Chondrocyte (in vitro differentiated cells): ENCODE measurements around the gene ZHX3. TPM values are rescaled to one million over a fixed set of nuclear protein-coding genes. Genes with fewer than 3 reads are reported as not detected.

Experiments used
- DNase-seq: peaks from one replicate; pipeline ENCODE4 v3.0.0; 2021; ENCODE audit warnings: mixed read lengths, low spot score
- H3K27ac Mint-ChIP-seq: one replicate; pipeline ENCODE4 v1.8.0; 2021; ENCODE audit warnings: mild to moderate bottlenecking, moderate library complexity, mixed read lengths; ENCODE audit not compliant: unreplicated experiment
- H3K27me3 Mint-ChIP-seq: 2 replicates; pipeline ENCODE4 v1.8.0; 2021; ENCODE audit warnings: low read depth, mixed read lengths
- H3K36me3 Mint-ChIP-seq: 2 replicates; pipeline ENCODE4 v1.8.0; 2021; ENCODE audit warnings: low read depth, mixed read lengths
- H3K4me1 Mint-ChIP-seq: 2 replicates; pipeline ENCODE4 v1.8.0; 2021; ENCODE audit warnings: low read depth, mild to moderate bottlenecking, mixed read lengths
- H3K4me3 Mint-ChIP-seq: one replicate; pipeline ENCODE4 v1.8.0; 2021; ENCODE audit warnings: mild to moderate bottlenecking, moderate library complexity, mixed read lengths; ENCODE audit not compliant: unreplicated experiment
- H3K9me3 Mint-ChIP-seq: 2 replicates; pipeline ENCODE4 v1.8.0; 2021; ENCODE audit warnings: low read depth, mixed read lengths
- total RNA-seq: library from RNA; stranded (reverse); gene quantifications from 3 replicates; pipeline ENCODE4 v1.2.1, GENCODE V29; 2021
- TF ChIP-seq, protein P1 (sequence below): fragments of 200-600 bp; sonication (generic); IDR thresholded peaks from 2 replicates; pipeline ENCODE4 v1.5.0; 2021; ENCODE audit warnings: antibody characterized with exemption, mild to moderate bottlenecking, moderate library complexity

The ZHX3 gene
- total RNA-seq, 1 donor from 2014 or later: 52.9 TPM

DNA sequence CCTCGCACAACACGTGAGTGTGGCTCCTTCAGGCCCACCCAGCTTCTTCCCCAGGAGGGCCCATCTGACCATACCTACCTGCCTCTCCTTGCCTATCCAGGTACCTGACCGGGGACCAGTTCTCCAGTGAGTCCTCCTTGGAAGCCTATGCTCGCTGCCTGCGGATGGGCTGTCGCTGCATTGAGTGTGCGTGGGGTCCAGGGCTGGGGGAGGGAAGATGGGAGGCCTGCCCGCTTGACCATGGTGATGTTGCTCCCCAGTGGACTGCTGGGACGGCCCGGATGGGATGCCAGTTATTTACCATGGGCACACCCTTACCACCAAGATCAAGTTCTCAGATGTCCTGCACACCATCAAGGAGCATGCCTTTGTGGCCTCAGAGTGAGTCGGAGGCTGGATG, 153.7 kb downstream of the ZHX3 start:
- Mint-ChIP-seq H3K36me3 (peaks cover 56% of the 10 kb centered on the region), H3K27ac (no peak overlapping the region), H3K4me3 (no peak overlapping the region), H3K27me3 (no peaks in the 10 kb centered on the region), H3K4me1 (no peaks in the 10 kb centered on the region), H3K9me3 (no peaks in the 10 kb centered on the region)
- DNase-seq: peak; percentile 66
- TF ChIP-seq, protein P1, sequence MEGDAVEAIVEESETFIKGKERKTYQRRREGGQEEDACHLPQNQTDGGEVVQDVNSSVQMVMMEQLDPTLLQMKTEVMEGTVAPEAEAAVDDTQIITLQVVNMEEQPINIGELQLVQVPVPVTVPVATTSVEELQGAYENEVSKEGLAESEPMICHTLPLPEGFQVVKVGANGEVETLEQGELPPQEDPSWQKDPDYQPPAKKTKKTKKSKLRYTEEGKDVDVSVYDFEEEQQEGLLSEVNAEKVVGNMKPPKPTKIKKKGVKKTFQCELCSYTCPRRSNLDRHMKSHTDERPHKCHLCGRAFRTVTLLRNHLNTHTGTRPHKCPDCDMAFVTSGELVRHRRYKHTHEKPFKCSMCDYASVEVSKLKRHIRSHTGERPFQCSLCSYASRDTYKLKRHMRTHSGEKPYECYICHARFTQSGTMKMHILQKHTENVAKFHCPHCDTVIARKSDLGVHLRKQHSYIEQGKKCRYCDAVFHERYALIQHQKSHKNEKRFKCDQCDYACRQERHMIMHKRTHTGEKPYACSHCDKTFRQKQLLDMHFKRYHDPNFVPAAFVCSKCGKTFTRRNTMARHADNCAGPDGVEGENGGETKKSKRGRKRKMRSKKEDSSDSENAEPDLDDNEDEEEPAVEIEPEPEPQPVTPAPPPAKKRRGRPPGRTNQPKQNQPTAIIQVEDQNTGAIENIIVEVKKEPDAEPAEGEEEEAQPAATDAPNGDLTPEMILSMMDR: no peak

DNA sequence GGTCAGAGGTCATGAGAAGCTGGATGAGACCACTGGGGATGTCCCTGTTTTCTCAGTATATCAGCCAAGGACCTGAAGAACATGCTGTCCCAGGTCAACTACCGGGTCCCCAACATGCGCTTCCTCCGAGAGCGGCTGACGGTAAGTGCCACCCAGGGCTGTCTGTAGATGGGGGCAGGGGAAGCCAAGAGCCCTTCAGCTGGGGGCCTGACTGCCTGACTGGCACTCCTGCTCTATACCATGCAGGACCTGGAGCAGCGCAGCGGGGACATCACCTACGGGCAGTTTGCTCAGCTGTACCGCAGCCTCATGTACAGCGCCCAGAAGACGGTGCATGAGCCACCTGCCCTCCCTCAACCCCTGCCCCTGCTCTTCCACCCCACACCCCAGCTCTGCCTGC, 155.1 kb downstream of the ZHX3 start:
- Mint-ChIP-seq H3K4me3 (no peak overlapping the region), H3K27ac (no peak overlapping the region), H3K9me3 (no peaks in the 10 kb centered on the region), H3K27me3 (no peaks in the 10 kb centered on the region), H3K36me3 (peaks cover 53% of the 10 kb centered on the region), H3K4me1 (peaks cover 8% of the 10 kb centered on the region)
- TF ChIP-seq, protein P1: no peak
- no peak for DNase-seq

DNA sequence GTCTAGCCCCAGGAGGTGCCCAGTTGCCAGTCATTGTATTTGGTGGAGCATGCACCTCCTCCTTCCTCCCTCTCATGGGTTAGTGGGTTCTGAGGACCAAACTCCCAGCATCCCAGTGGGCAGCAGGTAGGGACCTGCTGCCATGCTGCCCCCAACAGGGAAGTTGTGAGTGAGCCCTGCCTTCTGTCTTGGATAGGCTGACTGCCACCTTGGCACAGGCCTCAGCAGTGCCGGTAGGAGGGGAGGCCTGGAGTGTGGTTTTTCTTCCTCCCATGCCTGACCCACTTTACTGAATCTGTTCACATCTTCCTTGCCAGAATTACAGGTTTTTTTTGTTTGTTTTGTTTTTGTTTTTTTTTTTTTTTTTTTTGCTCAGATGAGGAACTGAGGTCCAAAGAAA, 155.6 kb downstream of the ZHX3 start:
- Mint-ChIP-seq H3K9me3 (no peaks in the 10 kb centered on the region), H3K36me3 (peaks cover 48% of the 10 kb centered on the region), H3K4me1 (peaks cover 13% of the 10 kb centered on the region), H3K27me3 (no peaks in the 10 kb centered on the region), H3K4me3 (no peak overlapping the region), H3K27ac (no peak overlapping the region)
- DNase-seq: no peak
- TF ChIP-seq, protein P1: no peak

DNA sequence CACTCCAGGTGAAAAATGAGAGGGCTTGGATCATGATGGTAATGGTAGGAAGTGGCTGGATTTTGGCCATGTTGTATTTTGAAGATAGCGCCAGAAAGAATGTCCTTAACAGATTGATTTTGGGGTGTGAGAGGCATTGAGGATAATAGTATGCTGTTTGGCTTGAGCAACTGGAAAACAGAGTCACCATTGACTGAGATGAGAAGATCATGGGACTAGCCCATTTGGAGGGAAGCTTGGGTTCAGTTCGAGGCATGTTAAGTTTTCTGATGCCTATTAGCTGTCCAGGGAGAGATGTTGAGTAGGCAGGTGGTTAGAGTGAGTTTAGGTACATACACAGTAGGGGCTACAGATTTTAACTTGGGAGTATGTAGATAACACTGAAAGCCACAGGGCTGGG, 156.8 kb downstream of the ZHX3 start:
- Mint-ChIP-seq H3K4me1 (peaks cover 17% of the 10 kb centered on the region), H3K27ac (no peak overlapping the region), H3K4me3 (no peak overlapping the region), H3K27me3 (no peaks in the 10 kb centered on the region), H3K9me3 (no peaks in the 10 kb centered on the region), H3K36me3 (peaks cover 39% of the 10 kb centered on the region)
- TF ChIP-seq, protein P1: no peak
- no peak for DNase-seq

DNA sequence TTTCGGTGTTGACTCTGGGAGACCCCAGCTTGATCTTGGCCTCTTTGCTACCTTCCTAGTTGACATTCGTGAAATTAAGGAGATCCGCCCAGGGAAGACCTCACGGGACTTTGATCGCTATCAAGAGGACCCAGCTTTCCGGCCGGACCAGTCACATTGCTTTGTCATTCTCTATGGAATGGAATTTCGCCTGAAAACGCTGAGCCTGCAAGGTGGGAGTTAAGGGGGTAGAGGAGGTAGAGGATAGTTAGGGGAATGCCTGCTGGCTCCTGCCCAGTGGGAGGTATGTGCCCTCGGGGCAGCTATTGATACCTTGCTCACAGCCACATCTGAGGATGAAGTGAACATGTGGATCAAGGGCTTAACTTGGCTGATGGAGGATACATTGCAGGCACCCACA, 158.0 kb downstream of the ZHX3 start:
- H3K9me3 Mint-ChIP-seq: no peaks in the 10 kb centered on the region
- no peak for DNase-seq
- peaks cover 32% of the 10 kb centered on the region for H3K36me3 Mint-ChIP-seq
- H3K4me1 Mint-ChIP-seq: peaks cover 28% of the 10 kb centered on the region
- no peak overlapping the region for H3K27ac Mint-ChIP-seq
- H3K27me3 Mint-ChIP-seq: no peaks in the 10 kb centered on the region
- TF ChIP-seq, protein P1: no peak
- no peak overlapping the region for H3K4me3 Mint-ChIP-seq
